ENCODE data around the gene GLIS1.
"Not testable (repeated sequence)": the region's sequence is repeated elsewhere in the genome, so short reads cannot be mapped to it uniquely, and the experiment has no call there.

GLIS1 gene

GRCh38 chr1:53555620-53556326 is 183.2 kb downstream of the GLIS1 start:
- DNase-seq: not testable (repeated sequence)

- no peak for DNase-seq
Observed at GRCh38 chr1:53554592-53555305, 184.2 kb downstream of the GLIS1 start.

GRCh38 chr1:53553734-53554509 is 185.0 kb downstream of the GLIS1 start:
- DNase-seq: peak; percentile 21

- no peak for DNase-seq
Observed at GRCh38 chr1:53552981-53553733, 185.8 kb downstream of the GLIS1 start.

- DNase-seq: peak; percentile 21
Observed at GRCh38 chr1:53552146-53552861, 186.7 kb downstream of the GLIS1 start.

GRCh38 chr1:53551428-53551995 is 187.5 kb downstream of the GLIS1 start:
- no peak for DNase-seq

GRCh38 chr1:53550201-53550741 is 188.7 kb downstream of the GLIS1 start:
- DNase-seq: no peak

GRCh38 chr1:53549781-53550180 is 189.2 kb downstream of the GLIS1 start:
- DNase-seq: no peak

GRCh38 chr1:53549287-53549686 is 189.7 kb downstream of the GLIS1 start:
- no peak for DNase-seq

GRCh38 chr1:53548031-53548491 is 190.9 kb downstream of the GLIS1 start:
- DNase-seq: no peak

- no peak for DNase-seq
Observed at GRCh38 chr1:53547231-53547790, 191.7 kb downstream of the GLIS1 start.

GRCh38 chr1:53546409-53547155 is 192.4 kb downstream of the GLIS1 start:
- DNase-seq: no peak

- peak; percentile 85 for DNase-seq
Observed at GRCh38 chr1:53545663-53546408, 193.1 kb downstream of the GLIS1 start.

- DNase-seq: no peak
Observed at GRCh38 chr1:53544728-53545515, 194.0 kb downstream of the GLIS1 start.

GRCh38 chr1:53543778-53544695 is 194.9 kb downstream of the GLIS1 start:
- DNase-seq: no peak

- DNase-seq: no peak
Observed at GRCh38 chr1:53543130-53543777, 195.7 kb downstream of the GLIS1 start.

- DNase-seq: no peak
Observed at GRCh38 chr1:53542551-53542950, 196.4 kb downstream of the GLIS1 start.

Measured in NCI-H446 treated with DMSO at 0.1 percent for 48 hours (cell line).